Smooth muscle cell (in vitro differentiated cells): Measurements from ENCODE around the gene HOXC4. TPM values are rescaled to one million over a fixed set of nuclear protein-coding genes. Genes with fewer than 3 reads are reported as not detected.
A peak's percentile ranks its signal among the peaks of the same experiment; 100 is the strongest.

Experiments
- DNase-seq: peaks from one replicate; lab custom pipeline; 2025; ENCODE audit not compliant: unreplicated experiment; lab: John Stamatoyannopoulos, UW
- H2AFZ ChIP-seq: fragments of 200-600 bp; sonication (generic); 2 replicates; pipeline ENCODE4 v1.6.0; 2016; ENCODE audit warnings: antibody characterized with exemption, low read depth, mild to moderate bottlenecking
- H3F3A ChIP-seq: fragments of 200-600 bp; sonication (generic); 2 replicates; pipeline ENCODE4 v1.6.0; 2017; ENCODE audit warnings: antibody characterized with exemption, low read depth
- H3K27ac ChIP-seq: fragments of 200-600 bp; sonication (generic); 2 replicates; pipeline ENCODE4 v1.5.1; 2016; ENCODE audit warnings: low read depth, mild to moderate bottlenecking
- H3K27me3 ChIP-seq: fragments of 200-600 bp; sonication (generic); 2 replicates; pipeline ENCODE4 v1.6.1; 2016; ENCODE audit warnings: low read depth, mild to moderate bottlenecking
- H3K36me3 ChIP-seq: fragments of 200-600 bp; sonication (generic); 2 replicates; pipeline ENCODE4 v1.5.1; 2016; ENCODE audit warnings: low read depth
- H3K4me1 ChIP-seq: fragments of 200-600 bp; sonication (generic); 2 replicates; pipeline ENCODE4 v1.5.1; 2016; ENCODE audit warnings: low read depth
- H3K4me2 ChIP-seq: fragments of 200-600 bp; sonication (generic); 2 replicates; pipeline ENCODE4 v1.6.0; 2016; ENCODE audit warnings: mild to moderate bottlenecking
- H3K4me3 ChIP-seq: fragments of 200-600 bp; sonication (generic); 2 replicates; pipeline ENCODE4 v1.5.1; 2016; ENCODE audit warnings: mild to moderate bottlenecking
- H3K79me2 ChIP-seq: fragments of 200-600 bp; sonication (generic); 2 replicates; pipeline ENCODE4 v1.6.0; 2016; ENCODE audit warnings: low read depth, mild to moderate bottlenecking
- H3K9ac ChIP-seq: fragments of 200-600 bp; sonication (generic); 2 replicates; pipeline ENCODE4 v1.6.0; 2016; ENCODE audit warnings: low read depth
- H3K9me3 ChIP-seq: fragments of 200-600 bp; sonication (generic); replicated peaks from 2 replicates; pipeline ENCODE4 v1.5.1; 2016; ENCODE audit warnings: low read depth
- H4K20me1 ChIP-seq: fragments of 200-600 bp; sonication (generic); 2 replicates; pipeline ENCODE4 v1.6.0; 2016; ENCODE audit warnings: low read depth
- CTCF ChIP-seq: fragments of 200-600 bp; sonication (generic); IDR thresholded peaks from 2 replicates; pipeline ENCODE4 v1.5.1; 2017; ENCODE audit warnings: borderline replicate concordance, mild to moderate bottlenecking, antibody characterized with exemption; ENCODE audit not compliant: insufficient read depth, poor library complexity, severe bottlenecking
- WGBS: methylation state at CpG from one replicate; pipeline ENCODE4 v1.1.7; 2016; ENCODE audit warnings: low lambda C conversion rate; 5-methylcytosine and 5-hydroxymethylcytosine counted together
- polyA plus RNA-seq: library from polyadenylated mRNA; unstranded; fragments of >200 nt; fragmentation: Nextera tagmentation; extraction: Ambion mirVana; gene quantifications from 2 replicates; pipeline ENCODE4 v1.2.1, GENCODE V29; 2016
- total RNA-seq: library from RNA; depleted of rRNA; stranded (reverse); fragments of >200 nt; gene quantifications from 2 replicates; pipeline ENCODE4 v1.2.3, GENCODE V29; 2014

Gene HOXC4
- total and polyA plus RNA-seq, 2 experiments from 2014 or later, result 0.49 to 1.2 TPM

GRCh38 chr12:54010053-54010971 lies 43.3 kb upstream of the HOXC4 start:
- Histone ChIP-seq H3K4me3 (peak overlapping the region; percentile 49), H4K20me1 (no peaks in the 10 kb centered on the region), H3K9me3 (no peaks in the 10 kb centered on the region), H3K4me2 (peak overlapping the region; percentile 77), H3K27ac (no peak overlapping the region), H3K4me1 (peaks cover 3% of the 10 kb centered on the region), H3K36me3 (no peaks in the 10 kb centered on the region), H3K9ac (no peak overlapping the region), H2AFZ (no peak overlapping the region), H3K79me2 (no peaks in the 10 kb centered on the region), H3K27me3 (peaks cover 98% of the 10 kb centered on the region), H3F3A (no peaks in the 10 kb centered on the region)
- 30% methylated on average over 10 of the region's 10 CpGs for WGBS
- no peak for DNase-seq
- TF ChIP-seq CTCF, result no peak

- peak overlapping the region; percentile 71 for H3K4me2 ChIP-seq
- no peaks in the 10 kb centered on the region for H3K79me2 ChIP-seq
- 15% methylated on average over 17 of the region's 17 CpGs for WGBS
- H2AFZ ChIP-seq, result no peak overlapping the region
- peaks cover 98% of the 10 kb centered on the region for H3K27me3 ChIP-seq
- DNase-seq, result no peak
- no peak overlapping the region for H3K27ac ChIP-seq
- no peak overlapping the region for H3K9ac ChIP-seq
- peaks cover 3% of the 10 kb centered on the region for H3K4me1 ChIP-seq
- no peaks in the 10 kb centered on the region for H3F3A ChIP-seq
- H3K9me3 ChIP-seq, result no peaks in the 10 kb centered on the region
- peak overlapping the region; percentile 49 for H3K4me3 ChIP-seq
- TF ChIP-seq CTCF, result no peak
- H3K36me3 ChIP-seq, result no peaks in the 10 kb centered on the region
- H4K20me1 ChIP-seq, result no peaks in the 10 kb centered on the region
Observed at GRCh38 chr12:54010972-54011664, 42.5 kb upstream of the HOXC4 start.

GRCh38 chr12:54011665-54012532 lies 41.7 kb upstream of the HOXC4 start:
- Histone ChIP-seq H3K79me2 (no peaks in the 10 kb centered on the region), H3K9me3 (no peaks in the 10 kb centered on the region), H3K4me2 (peak overlapping the region; percentile 71), H4K20me1 (no peaks in the 10 kb centered on the region), H2AFZ (no peak overlapping the region), H3K9ac (no peak overlapping the region), H3F3A (no peaks in the 10 kb centered on the region), H3K36me3 (no peaks in the 10 kb centered on the region), H3K4me3 (peak overlapping the region; percentile 49), H3K27me3 (peaks cover 98% of the 10 kb centered on the region), H3K4me1 (peaks cover 3% of the 10 kb centered on the region), H3K27ac (no peak overlapping the region)
- no peak for DNase-seq
- 29% methylated on average over 14 of the region's 14 CpGs for WGBS
- no peak for TF ChIP-seq CTCF
